ENCODE results near the gene DST. TPM values are rescaled to one million over a fixed set of nuclear protein-coding genes. Genes with fewer than 3 reads are reported as not detected.

The DST gene
- polyA plus RNA-seq, 3 donors = 20.1 to 91.7 (median 36.9) TPM

DNA sequence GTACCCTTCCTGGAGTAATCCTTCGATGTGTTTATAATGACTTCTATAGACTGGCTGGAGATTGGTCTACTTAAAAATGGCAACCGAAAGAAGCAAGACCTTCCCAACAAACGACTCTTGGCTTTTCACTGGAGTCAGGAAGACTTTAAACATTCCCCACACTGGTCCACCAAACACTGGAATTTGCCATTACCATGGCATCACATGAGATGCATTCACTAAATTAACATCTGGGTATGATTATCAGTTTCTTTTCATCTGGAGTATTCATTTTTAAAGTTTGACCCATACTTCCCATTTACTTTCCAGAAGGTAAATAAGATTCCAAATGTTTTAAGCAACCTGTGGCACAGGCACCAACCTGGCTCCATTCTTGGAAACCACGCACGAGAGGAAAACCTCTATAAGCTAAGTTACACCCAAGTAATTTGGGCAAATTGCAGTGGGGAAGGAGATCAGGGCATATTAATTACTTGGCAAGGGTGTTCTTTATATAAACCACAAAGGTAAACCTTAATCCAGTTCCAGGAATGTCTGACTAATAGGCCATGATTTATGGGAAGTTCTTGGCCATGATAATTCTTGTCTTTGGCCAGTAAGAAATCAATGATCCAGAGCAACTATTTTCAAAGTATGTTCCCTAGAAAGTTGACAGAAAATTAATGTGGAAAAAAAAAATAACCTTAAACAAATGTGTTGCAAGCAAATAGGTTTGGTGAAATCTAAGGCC, 205.4 kb downstream of the DST start:
- no peak overlapping the region for H3K27ac ChIP-seq (ENCODE audit: low read depth, low read length)
- 83 to 91% (median 83%) methylated on average over 5 of the region's 5 CpGs for WGBS, 3 donors

DNA sequence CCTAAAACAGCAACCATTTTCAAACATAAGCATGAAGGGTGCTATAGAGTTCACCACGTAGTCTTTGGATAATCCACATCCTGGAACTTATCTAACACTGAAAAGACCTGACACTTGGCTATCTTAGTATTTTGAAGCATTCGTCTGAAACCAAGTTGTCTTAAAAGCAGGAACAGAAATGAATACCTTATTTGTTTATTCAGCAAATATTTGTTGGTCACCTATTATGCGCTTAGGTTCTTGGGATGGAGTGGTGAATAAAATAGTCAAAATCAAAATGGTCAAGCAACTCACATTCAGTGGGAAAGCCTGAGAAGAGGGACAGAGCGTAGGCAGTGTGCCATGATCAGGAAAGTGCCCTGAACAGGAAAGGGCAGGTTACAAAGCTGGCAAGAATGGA, 206.9 kb downstream of the DST start:
- WGBS, 3 donors = 79 to 90% (median 87%) methylated on average over 4 of the region's 4 CpGs
- H3K27ac ChIP-seq (ENCODE audit: low read depth, low read length) = no peak overlapping the region

DNA sequence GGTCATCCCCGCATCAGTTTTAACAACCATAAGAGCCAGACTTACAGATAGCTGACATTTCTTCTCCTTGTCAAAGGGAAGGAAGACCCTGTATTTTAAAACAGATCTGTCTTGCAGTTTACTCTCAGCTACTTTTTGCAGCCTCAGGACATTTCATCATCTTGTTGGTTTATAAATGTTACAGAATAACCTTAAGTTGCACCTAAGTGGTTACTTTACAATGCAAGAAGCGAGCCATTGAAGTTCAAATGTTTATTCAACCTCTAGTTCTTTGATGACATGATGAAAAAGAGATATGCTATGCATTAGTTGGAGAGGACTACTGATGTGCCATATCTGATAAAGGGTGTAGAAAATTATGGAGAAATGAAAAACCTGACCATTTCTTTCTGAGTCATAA, 207.4 kb downstream of the DST start:
- WGBS, 3 donors = 85 to 91% (median 86%) methylated on average over 2 of the region's 2 CpGs
- H3K27ac ChIP-seq (ENCODE audit: low read depth, low read length) = no peak overlapping the region

GRCh38 chr6:56434606-56435005, 208.1 kb downstream of the DST start:
- WGBS, 3 donors = 80 to 99% (median 89%) methylated on average over 2 of the region's 2 CpGs
- H3K27ac ChIP-seq (ENCODE audit: low read depth, low read length) = no peak overlapping the region

- 70 to 82% (median 78%) methylated on average over 36 of the region's 36 CpGs for WGBS, 3 donors
Observed at GRCh38 chr6:56433119-56433518, 209.6 kb downstream of the DST start.

GRCh38 chr6:56432194-56432593, 210.5 kb downstream of the DST start:
- H3K27ac ChIP-seq (ENCODE audit: low read depth, low read length) = no peak overlapping the region
- 95 to 98% (median 96%) methylated on average over 24 of the region's 24 CpGs for WGBS, 3 donors

More at GRCh38 chr6:56433119-56433518, 209.6 kb downstream of the DST start:
- no peak overlapping the region for H3K27ac ChIP-seq (ENCODE audit: low read depth, low read length)

DNA sequence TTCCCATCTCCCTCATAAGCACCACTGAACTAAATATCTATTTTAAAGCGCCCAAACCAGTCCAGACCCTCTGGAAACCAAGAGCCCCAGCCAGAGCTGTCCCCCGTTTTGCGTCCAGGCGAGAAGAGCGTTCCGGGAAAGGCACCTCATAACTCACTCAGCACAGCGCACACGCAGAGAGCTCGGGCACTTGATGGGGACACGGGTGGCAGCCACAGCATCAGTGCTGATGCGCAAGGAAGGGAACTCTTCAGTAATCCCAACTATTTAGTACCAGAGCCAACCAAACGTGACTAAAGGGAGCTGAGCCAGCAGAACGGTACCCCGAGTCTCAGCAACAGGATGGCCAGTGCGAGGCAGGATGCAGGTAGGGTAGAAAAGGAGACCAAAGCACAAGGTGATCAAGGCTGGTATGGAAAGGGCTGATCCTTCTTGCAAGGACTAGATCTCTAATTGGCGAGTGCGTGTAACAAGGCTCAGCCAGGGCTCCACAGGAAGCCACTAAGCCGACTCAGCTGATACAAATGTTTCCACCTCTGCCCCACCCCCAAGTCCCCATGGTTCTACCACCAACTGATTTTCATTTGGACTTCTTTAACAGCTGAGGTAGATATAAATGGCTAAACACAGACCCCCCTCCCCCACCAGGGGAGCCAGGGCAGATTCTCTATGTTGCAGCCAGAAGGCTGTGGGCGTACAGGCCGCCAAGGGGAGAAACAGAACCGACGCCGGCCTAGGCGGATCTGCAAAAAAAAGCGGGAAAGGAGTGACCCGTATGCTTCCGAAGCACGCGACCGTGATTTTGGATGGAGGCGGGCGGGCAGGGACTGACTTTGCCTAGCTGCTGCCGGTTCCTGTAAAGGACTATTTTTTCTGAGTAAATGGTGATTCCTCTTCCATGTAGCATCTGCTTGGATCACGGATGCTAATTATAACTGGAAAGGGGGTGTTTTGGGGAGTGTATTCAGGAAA, 211.8 kb downstream of the DST start:
- 89 to 94% (median 94%) methylated on average over 34 of the region's 34 CpGs for WGBS, 3 donors
- H3K27ac ChIP-seq (ENCODE audit: low read depth, low read length) = no peak overlapping the region

DNA sequence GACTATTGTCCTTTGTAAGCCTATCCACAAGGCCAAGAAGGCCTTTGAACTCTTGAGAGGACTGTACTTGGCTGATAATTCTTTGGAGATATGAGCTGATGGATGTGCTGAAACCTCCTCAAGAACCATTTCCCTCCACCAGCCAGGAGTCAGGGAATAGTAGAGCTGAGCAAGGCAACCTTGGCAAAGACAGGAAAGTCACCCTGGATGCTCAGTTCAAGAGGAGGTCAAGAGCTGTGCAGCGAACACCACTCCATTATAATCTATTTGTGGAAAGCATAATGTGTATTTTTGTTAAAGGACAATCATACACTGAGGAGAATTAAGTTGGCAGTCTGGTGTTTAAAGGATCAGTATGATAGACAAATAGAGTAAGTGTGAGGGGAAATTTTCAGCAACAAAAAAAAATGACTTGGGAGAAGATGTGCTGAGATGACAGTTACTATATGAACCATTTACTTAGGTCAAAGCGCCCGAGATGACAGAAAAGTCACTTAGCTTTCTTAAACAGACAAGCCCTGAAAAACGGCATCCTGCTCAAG, 218.1 kb downstream of the DST start:
- 73 to 79% (median 78%) methylated on average over 4 of the region's 4 CpGs for WGBS, 3 donors
- no peak overlapping the region for H3K27ac ChIP-seq (ENCODE audit: low read depth, low read length)

GRCh38 chr6:56424064-56424463, 218.6 kb downstream of the DST start:
- no peak overlapping the region for H3K27ac ChIP-seq (ENCODE audit: low read depth, low read length)
- 35 to 39% (median 39%) methylated on average over 2 of the region's 2 CpGs for WGBS, 3 donors

GRCh38 chr6:56420296-56420695, 222.4 kb downstream of the DST start:
- no peak overlapping the region for H3K27ac ChIP-seq (ENCODE audit: low read depth, low read length)
- 71 to 82% (median 71%) methylated on average over 3 of the region's 3 CpGs for WGBS, 3 donors

GRCh38 chr6:56419191-56419590, 223.5 kb downstream of the DST start:
- 40 to 56% (median 45%) methylated on average over 1 of the region's 1 CpG for WGBS, 3 donors
- H3K27ac ChIP-seq (ENCODE audit: low read depth, low read length) = no peak overlapping the region

GRCh38 chr6:56417823-56418222, 224.9 kb downstream of the DST start:
- 83 to 98% (median 92%) methylated on average over 2 of the region's 2 CpGs for WGBS, 3 donors
- no peak overlapping the region for H3K27ac ChIP-seq (ENCODE audit: low read depth, low read length)

DNA sequence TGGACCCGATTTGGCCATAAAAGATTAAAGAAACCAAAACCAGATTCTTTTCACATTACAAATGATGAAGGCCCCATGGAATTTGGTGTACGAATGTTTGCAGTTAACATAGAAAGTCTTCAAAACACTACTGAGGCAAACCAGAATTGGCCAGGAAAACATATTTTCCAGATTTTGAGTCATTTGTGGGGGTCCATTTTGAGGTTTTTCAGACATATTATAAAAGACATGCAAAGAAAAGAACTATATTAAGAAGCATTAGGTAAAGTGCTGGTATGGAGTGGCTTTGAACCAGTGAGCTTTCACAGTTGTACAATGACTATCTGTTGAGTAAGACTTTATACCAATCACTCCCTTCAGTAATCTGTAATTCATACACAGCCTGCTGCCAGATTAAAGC, 226.4 kb downstream of the DST start:
- H3K27ac ChIP-seq (ENCODE audit: low read depth, low read length) = no peak overlapping the region
- 60 to 82% (median 67%) methylated on average over 2 of the region's 2 CpGs for WGBS, 3 donors

GRCh38 chr6:56408976-56409375, 233.7 kb downstream of the DST start:
- no peak overlapping the region for H3K27ac ChIP-seq (ENCODE audit: low read depth, low read length)
